Germinal center (tissue), 1 donor: ENCODE results near the gene ZFHX3.

Experiments used
- DNase-seq: peaks from one replicate; pipeline ENCODE4 v3.0.0; 2012; ENCODE audit warnings: mixed read lengths, low spot score

ZFHX3 gene

GRCh38 chr16:72824027-72824426, 223.9 kb downstream of the ZFHX3 start:
- DNase-seq = no peak

GRCh38 chr16:72821185-72821950, 226.6 kb downstream of the ZFHX3 start:
- DNase-seq = no peak

- no peak for DNase-seq
Measured at GRCh38 chr16:72819345-72819744, 228.6 kb downstream of the ZFHX3 start.

- DNase-seq = no peak
Measured at GRCh38 chr16:72818236-72818845, 229.6 kb downstream of the ZFHX3 start.

DNA sequence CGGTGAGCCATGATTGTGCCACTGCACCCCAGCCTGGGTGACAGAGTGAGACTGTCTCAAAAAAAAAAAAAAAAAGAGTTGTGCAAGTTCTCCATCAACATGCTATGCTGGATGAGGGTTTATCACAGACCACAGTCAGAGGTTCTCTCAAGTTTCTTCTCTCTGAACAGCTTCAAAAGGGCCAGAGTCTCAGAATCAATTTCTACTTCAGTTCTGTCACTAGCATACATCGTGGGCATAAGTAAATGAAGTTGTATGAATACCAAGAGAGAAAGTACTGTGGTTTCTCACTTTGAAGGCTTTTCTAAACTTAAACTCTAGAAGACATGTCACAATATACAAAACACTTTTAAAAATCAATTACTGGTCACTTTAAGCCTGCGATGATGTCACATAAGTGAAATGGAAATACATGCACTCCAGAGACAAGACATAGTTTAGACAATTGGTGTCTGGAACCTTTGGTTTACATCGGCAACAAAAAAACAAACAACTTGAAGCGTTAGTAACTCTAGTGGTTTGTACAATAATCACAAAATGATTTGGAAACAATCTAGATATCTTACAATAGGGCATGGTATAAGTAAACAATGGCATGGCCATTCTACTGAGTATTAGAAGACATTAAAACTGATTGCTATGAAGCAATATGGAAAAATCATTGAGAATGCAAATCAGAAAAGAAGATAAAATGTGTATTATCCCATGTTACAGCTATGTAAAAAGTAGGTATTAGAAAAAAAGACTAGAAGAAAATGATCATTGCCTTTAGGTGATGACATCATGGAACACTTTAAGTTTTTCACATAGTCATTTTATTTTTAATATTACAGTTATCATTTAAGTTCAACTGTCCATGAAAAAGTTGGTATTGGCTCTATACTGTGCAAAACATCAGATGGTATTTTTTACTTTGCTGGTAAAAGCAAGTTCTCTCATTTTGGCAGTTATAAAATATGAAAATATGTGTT, 232.3 kb downstream of the ZFHX3 start:
- no peak for DNase-seq

DNA sequence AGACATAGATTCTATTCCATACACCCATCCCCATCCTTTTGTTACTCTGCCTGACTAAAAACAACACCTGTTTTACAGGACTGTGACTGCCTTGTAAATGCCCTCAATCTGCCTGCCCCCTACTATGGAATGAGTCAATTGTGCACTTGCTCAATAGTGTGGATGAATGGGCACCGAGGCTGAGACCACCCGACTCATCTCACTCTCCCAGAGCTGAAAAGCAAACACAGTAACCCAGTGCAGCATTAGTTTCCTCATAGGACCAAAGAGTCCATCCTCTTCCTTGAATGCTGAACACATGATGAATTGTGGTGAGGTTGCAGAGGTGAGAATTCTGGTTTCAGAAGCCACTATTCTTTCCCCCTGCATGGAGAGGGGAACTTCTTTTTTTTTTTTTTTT, 233.7 kb downstream of the ZFHX3 start:
- DNase-seq = no peak

- no peak for DNase-seq
Measured at GRCh38 chr16:72812672-72813071, 235.3 kb downstream of the ZFHX3 start.

DNA sequence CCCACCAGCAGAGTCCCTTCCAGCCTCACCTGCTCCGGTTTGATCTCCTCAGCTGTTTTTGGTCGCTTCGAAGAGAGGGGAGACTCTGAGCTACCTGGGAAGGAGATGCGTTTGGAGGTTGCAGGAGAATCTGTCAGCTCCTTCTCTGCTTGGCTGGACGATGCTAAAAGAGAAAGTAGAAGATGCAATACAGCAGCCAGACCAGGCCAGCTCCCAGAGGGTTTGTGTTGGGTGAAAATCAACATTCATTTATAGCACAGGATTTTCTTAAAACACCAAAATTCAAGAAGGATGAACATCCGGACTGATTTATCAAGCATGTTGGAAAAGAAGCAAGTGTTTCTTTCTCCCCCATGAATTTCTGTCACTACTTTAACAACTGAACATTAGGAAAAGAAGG, 236.1 kb downstream of the ZFHX3 start:
- DNase-seq = no peak

GRCh38 chr16:72811188-72811720, 236.7 kb downstream of the ZFHX3 start:
- no peak for DNase-seq

DNA sequence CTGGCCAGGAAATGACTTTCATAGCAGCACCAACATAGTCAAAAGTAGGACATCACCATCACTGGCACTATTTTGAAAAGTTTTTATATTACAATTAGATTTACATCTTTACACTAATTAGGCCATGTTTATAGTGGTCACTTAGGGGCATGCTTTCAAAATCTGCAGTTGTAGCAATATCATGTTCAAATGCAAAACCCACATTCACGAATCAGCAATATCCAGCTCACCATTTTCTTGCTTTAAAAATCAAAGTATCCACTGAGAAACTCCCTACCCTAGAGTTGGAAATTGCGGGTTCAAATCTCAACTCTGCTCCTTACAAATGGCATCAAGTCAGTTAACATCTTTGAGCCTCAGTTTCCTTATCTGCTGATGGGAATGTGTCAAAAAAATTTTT, 237.4 kb downstream of the ZFHX3 start:
- DNase-seq = no peak

- no peak for DNase-seq
Measured at GRCh38 chr16:72809446-72809845, 238.5 kb downstream of the ZFHX3 start.

GRCh38 chr16:72808754-72809153, 239.2 kb downstream of the ZFHX3 start:
- DNase-seq = no peak

- no peak for DNase-seq
Measured at GRCh38 chr16:72807245-72807644, 240.7 kb downstream of the ZFHX3 start.

- DNase-seq = no peak
Measured at GRCh38 chr16:72805486-72805885, 242.4 kb downstream of the ZFHX3 start.

GRCh38 chr16:72800524-72801161, 247.3 kb downstream of the ZFHX3 start:
- DNase-seq = no peak

DNA sequence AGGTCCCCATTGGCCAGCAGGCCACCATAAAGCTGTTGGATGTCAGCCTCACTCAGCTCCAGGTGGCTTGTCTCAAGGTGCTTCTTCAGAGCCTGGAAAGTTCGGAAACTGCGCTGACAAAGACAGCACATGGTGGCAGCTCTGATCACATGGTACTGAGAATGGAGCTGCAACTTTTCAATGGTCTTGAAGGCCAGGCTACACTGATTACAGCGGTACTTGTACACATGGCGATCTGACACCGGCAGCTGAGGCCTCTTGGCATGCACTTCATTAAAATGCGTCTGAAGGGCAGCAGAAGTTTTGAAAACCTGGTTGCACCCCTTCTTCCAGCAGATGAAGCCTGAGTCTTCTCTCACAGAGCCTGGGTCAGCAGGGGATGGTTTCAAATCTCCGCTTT, 249.7 kb downstream of the ZFHX3 start:
- no peak for DNase-seq

DNA sequence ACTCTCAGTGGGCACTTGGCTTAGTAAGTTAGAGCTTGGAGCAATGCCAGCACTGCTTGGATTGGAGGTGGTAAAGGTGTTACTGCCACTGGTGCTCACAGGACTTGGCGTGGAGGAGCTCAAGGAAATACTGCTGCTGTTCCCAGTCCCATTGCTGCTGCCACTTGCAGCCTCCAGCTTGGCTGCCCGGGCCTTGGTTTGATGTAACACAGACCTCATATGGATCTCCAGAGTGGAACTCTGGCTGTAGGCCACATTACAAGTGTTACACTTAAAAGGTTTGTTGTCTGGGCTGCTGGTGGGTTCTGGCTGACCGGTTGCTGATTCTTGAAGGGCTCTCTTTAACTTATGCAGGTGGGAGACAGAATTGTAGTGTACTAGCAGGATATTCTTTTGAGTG, 250.3 kb downstream of the ZFHX3 start:
- no peak for DNase-seq

GRCh38 chr16:72796222-72796621, 251.7 kb downstream of the ZFHX3 start:
- DNase-seq = no peak

DNA sequence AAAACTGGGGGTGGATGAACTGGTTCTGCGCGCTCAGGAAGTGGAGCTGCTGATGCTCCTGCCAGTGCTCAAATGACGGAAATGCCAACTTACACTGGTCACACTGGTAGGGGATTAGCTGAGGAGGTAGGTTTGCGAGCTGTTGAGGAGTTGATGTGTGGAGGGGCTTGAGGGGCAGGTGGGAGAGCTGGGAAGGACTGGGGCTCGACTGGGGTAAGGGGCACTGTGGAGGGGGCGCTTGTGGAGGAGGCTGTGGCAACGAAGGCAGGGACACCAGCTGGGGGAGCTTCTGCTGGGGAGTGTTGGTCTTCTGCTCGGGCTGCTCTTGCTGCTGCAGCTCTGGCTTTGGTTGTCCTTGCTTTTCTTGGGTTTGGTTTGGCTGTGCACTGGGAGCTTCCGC, 252.9 kb downstream of the ZFHX3 start:
- no peak for DNase-seq

DNA sequence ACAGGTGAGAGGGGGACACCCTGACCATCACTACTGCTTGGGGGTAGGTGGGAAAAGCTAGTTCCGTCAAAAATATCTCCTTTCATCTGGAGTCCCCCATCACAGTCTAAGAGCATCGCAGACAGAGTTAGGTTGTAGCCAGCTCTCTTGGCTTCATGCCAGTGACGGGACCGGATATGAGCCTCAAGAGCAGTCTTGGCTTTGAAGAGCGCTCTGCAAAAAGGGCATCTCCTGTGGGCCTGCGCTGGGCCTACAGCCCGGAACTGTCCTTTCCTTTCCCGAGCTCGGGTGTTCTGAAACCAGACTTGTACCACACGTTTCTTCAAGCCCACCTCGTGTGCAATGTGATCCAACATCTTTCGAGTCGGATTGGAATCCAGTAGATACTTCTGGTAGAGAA, 253.6 kb downstream of the ZFHX3 start:
- DNase-seq = no peak

DNA sequence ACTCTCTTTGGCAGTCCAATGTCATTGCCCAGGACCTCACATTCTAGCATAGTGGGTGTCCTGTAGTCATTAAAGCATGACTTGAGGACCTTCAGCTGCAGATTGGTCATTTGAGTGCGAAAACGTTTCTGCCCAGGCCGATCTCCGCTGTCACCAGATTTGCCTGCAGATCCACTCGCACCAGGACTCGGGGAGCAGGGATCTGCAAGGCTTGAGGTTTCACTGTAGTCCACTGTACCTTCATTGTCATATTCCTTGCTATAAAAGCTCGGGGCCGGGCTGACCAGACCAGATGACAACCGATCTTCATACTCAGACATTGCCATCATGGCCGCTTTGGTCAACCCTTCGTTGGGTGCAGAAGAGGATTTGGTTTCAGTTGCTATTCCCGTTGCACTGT, 254.2 kb downstream of the ZFHX3 start:
- DNase-seq = no peak

DNA sequence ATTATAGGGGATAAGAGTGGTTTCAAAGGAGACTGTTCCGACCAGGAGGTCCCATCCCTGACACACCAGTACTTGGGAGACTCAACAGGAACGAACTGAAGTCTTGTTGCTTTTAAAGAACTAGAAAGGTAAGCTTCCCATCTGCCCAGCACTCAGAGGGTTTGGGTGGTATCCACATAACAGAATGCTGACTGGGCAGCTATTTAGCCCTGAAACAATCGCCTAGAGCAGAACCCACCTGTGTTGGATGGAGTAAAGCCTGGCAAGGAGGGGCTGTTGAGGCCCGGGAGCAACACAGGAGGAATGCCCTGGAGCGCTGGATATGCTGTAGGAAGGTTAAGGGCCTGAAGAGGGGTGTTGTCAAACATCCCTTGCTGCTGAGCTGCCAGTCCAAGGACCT, 254.9 kb downstream of the ZFHX3 start:
- no peak for DNase-seq
